HG03159 (cell line): Measurements from ENCODE around the gene SEMA5A.

Source experiments
- ATAC-seq: cut with Tn5 transposase; IDR thresholded peaks from one replicate; pipeline ENCODE4 v1.9.1; 2021; ENCODE audit warnings: mild to moderate bottlenecking, moderate library complexity; ENCODE audit not compliant: unreplicated experiment

The SEMA5A gene

GRCh38 chr5:9240431-9240830 is 305.4 kb downstream of the SEMA5A start:
- no peak for ATAC-seq

DNA sequence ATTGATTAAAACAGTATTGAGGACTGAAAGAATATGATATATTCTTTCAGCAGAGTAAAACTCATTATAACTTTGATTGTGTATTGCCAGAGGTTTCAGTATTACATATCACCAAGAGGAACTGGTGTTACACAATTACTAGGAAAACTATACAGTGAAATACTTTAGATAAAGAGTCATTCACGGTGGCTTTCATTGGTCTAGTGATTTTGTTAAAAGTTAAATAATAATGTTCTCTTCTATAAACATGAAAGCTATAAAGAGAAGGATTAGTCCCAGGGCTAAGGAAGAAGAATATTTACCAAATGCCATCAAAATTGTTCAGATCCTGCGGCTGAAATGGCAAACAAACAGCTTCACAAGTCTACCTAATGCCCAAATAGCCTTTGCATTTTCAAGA is 306.2 kb downstream of the SEMA5A start:
- no peak for ATAC-seq

DNA sequence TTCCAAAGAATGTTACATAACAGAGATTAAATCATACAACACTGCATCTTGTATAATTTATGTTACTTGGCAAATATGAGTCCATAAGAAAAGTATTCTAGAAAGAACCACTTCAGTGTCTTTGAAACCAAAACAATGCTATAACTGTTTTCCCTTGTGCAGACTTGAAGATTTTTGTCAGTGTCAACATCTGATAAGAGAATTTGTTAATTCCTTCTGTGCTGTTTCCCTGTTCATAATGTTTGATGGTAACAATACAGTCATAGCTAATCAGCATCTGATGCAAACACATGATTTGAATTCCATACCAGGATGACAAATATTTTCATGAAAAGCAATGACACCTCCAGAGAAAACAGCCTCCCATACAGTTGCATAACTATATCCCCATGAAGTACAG is 306.8 kb downstream of the SEMA5A start:
- no peak for ATAC-seq

DNA sequence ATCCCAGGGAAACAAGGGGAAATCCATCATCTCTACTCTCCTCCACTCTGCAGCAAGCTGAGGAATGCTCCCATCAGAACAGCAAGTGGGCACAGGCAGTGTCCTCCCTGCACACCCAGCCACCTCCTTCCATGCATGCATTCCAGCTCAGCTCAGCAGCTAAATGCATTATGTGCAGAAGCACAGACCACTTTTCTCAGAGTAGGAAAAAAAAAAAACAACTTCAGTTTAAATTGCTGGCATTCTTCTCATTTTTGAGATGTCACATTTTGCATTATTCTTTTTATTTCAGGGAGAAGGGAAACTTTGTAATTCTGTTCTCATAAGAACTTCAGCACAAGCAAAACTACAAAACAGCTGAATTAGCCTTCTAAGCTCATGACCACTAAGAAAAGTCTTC is 312.2 kb downstream of the SEMA5A start:
- ATAC-seq = no peak

DNA sequence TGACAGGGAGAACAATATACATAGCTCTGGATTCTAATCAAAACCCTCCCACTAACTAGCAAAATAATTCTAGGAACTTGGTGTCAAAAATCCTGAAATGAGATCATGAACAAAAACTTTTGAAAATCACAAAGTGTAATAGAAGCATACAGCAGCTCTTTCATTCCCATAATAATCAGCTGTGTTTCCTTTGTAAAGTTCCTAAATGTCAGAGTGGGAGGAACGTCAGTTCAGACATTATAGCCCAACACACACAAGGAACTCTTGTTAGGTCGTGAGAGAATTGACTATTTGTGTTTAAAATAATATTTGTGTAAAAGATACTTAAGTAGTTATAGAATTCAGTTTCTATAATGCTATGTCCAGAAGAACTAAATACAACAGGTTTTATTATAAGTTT is 312.8 kb downstream of the SEMA5A start:
- ATAC-seq = no peak

DNA sequence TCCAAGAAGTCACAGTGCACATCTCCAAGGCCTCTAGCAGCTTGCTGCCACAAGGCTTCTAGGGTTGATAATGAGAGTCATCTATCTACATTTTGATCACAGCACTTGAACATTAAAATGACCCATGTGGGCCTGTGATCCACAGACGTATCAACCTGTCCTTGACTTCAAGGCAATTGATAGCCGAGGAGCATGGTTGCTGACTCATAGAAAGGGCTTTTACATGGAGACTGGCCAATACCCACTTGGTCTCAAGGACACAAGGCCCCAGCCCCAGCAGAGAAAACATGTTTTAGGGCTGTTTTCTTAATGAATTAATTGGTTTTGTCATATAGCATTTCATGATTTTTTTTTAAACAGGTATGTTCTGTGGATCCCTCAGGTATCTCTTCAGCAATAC is 314.0 kb downstream of the SEMA5A start:
- no peak for ATAC-seq

- ATAC-seq = no peak
These were observed 315.5 kb downstream of the SEMA5A start for GRCh38 chr5:9230355-9230754.

GRCh38 chr5:9226016-9226536 is 319.8 kb downstream of the SEMA5A start:
- no peak for ATAC-seq

- ATAC-seq = no peak
These were observed 323.6 kb downstream of the SEMA5A start for GRCh38 chr5:9222054-9222976.

- ATAC-seq = no peak
These were observed 327.5 kb downstream of the SEMA5A start for GRCh38 chr5:9218358-9218757.

DNA sequence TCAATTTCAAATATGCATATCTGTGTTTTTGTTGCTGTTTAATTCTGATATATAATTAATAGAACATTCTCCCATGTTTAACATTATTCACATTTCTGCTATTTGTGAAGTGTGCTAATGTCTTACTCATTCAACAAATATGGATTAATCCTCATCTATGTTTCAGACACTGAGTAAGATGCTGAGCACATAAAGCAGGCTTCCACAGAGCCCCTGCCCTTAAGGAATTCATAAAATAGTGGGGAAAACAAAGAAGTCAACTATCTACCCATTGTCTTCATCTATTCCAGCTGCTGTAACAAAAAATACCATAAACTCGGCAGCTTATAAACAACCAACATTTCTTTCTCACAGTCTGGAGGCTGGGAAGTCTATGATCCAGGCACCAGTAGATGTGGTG is 333.3 kb downstream of the SEMA5A start:
- no peak for ATAC-seq

- ATAC-seq = no peak
These were observed 335.9 kb downstream of the SEMA5A start for GRCh38 chr5:9209846-9210492.

DNA sequence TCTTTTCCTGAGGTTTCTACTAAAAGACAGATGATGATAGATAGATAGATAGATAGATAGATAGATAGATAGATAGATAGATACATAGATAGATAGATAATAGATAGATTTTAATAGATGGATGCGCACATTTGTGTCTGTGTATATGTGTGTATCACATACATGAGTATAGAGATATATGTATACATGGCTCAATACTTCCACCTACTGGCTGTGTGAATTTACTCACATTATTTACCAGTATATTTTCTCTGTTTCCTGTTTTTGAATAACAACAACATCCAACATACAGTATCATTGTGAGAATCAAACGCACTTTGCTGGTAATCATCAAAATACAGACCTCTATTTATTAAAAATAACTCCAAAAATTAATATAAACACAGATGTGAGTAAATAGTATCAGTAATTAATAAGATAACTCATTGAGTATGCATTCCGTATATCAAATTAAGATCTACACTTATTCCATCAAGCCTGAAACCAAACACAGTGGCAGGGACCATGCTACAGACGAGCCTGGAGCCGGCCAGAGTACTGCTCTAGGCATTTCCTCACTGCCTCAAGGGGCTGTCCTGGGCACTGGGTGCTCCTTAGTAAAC is 338.0 kb downstream of the SEMA5A start:
- peak; percentile 79 for ATAC-seq

DNA sequence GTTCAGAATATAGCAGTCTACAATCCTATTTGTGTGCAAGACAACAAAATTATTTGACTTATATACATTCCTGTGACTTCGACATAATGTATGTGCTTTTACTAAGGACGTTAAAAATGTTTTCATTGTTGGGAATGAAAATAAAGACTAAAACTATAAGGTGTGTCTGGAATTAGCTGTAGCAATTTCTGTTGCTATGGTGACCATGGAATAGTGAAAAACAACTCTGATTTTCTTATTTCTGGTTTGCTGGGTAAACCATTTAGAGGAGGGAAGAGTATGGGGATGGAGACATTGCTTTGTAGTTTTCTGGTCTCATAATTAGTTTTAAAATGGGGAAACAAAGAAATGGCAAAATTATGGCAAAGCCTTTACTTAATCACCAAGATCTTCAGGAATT is 343.2 kb downstream of the SEMA5A start:
- ATAC-seq = no peak

- ATAC-seq = no peak
These were observed 344.1 kb downstream of the SEMA5A start for GRCh38 chr5:9201761-9202160.

GRCh38 chr5:9201011-9201410 is 344.9 kb downstream of the SEMA5A start:
- no peak for ATAC-seq

- ATAC-seq = no peak
These were observed 347.5 kb downstream of the SEMA5A start for GRCh38 chr5:9198394-9198793.

DNA sequence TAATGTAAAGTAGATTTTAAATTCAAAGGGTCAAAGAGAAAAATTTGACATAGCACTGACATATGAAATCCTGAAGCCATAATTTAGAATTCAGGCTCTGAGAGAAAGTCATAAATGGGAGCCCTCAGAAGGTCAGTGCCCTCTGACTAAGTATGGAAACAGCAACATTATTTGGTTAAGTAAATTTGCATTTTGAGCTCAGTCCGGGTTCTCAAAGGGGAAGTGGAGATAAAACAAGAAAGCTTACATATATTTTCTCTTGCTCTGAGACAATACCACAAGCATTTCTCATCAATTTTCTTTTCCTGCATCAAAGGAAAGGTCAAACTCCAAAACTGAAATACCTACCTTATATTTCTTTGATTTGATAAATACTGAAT is 348.0 kb downstream of the SEMA5A start:
- ATAC-seq = peak; percentile 99

- no peak for ATAC-seq
These were observed 349.3 kb downstream of the SEMA5A start for GRCh38 chr5:9196403-9197227.

- ATAC-seq = no peak
These were observed 351.4 kb downstream of the SEMA5A start for GRCh38 chr5:9194509-9194908.

DNA sequence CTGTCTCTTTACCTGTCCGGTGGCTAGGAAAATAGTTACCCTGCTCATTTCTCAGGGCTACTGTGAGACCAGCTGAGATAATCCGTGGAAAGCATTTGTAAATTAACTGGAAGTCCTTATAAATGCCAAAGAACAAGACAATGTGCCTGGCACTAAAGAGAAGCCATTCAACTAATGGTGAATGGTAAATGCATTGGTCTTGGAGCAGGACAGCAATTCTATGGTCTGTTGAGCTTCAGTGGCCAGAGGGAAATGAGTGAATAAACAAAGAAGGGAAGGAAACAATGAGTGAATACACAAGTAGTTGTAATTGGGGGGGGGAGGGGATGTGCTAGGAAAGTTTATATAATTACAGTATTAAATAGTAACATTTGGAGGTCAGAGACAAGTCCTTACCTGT is 353.6 kb downstream of the SEMA5A start:
- no peak for ATAC-seq
